Suprapubic skin (tissue), 4 donors: Measurements from ENCODE around the gene PRKN. TPM values are rescaled to one million over a fixed set of nuclear protein-coding genes. Genes with fewer than 3 reads are reported as not detected.

Source experiments
- DNase-seq, 2 donors: peaks; one replicate each; pipeline ENCODE4 v3.0.0-alpha.2; 2019; ENCODE audit warnings: low spot score in 2 of 2
- H3K27ac ChIP-seq: fragments of 200-600 bp; sonication (generic); one replicate; pipeline ENCODE4 v1.5.1; 2019
- H3K27me3 ChIP-seq: fragments of 200-600 bp; sonication (generic); one replicate; pipeline ENCODE4 v1.5.1; 2019
- H3K36me3 ChIP-seq: fragments of 200-600 bp; sonication (generic); one replicate; pipeline ENCODE4 v1.5.1; 2019
- H3K4me1 ChIP-seq: fragments of 200-600 bp; sonication (generic); one replicate; pipeline ENCODE4 v1.5.1; 2019
- H3K4me3 ChIP-seq: fragments of 200-600 bp; sonication (generic); one replicate; pipeline ENCODE4 v1.5.1; 2019; ENCODE audit warnings: mild to moderate bottlenecking
- H3K9me3 ChIP-seq: fragments of 200-600 bp; sonication (generic); one replicate; pipeline ENCODE4 v1.5.1; 2019
- EP300 ChIP-seq: sonication (generic); formaldehyde crosslinking; IDR thresholded peaks from one replicate; pipeline ENCODE4 v1.6.1; 2017; ENCODE audit warnings: antibody characterized with exemption
- POLR2A ChIP-seq, 2 donors: fragments of 450-650 bp; IDR thresholded peaks; one replicate each; pipeline ENCODE4 v1.6.1; 2017; ENCODE audit warnings: antibody characterized with exemption in 2 of 2, mild to moderate bottlenecking in 2 of 2, moderate library complexity in 2 of 2
- POLR2AphosphoS5 ChIP-seq, 3 donors: sonication (generic); formaldehyde crosslinking; IDR thresholded peaks; one replicate each; pipeline ENCODE4 v1.6.1; 2017; ENCODE audit warnings: antibody characterized with exemption in 3 of 3
- WGBS: methylation state at CpG from one replicate; pipeline ENCODE4 v1.1.5; 2018; 5-methylcytosine and 5-hydroxymethylcytosine counted together
- total RNA-seq, 4 donors: library from RNA; depleted of rRNA; stranded (reverse); fragments of >200 nt; gene quantifications; one replicate each; pipeline ENCODE4 v1.1.0, GENCODE V29; 2016
- TF ChIP-seq, protein P1 (sequence below), 2 donors: fragments of 200-600 bp in 1 of 2; fragments of 450-650 bp in 1 of 2; sonication (generic) in 1 of 2; IDR thresholded peaks; one replicate each; pipeline ENCODE4 v1.5.1; 2016 to 2019; ENCODE audit warnings: antibody characterized with exemption in 2 of 2, mild to moderate bottlenecking in 1 of 2, moderate library complexity in 1 of 2

PRKN gene
- total RNA-seq, 4 donors from 2014 or later = 7.2 to 22.8 (median 14.4) TPM

DNA sequence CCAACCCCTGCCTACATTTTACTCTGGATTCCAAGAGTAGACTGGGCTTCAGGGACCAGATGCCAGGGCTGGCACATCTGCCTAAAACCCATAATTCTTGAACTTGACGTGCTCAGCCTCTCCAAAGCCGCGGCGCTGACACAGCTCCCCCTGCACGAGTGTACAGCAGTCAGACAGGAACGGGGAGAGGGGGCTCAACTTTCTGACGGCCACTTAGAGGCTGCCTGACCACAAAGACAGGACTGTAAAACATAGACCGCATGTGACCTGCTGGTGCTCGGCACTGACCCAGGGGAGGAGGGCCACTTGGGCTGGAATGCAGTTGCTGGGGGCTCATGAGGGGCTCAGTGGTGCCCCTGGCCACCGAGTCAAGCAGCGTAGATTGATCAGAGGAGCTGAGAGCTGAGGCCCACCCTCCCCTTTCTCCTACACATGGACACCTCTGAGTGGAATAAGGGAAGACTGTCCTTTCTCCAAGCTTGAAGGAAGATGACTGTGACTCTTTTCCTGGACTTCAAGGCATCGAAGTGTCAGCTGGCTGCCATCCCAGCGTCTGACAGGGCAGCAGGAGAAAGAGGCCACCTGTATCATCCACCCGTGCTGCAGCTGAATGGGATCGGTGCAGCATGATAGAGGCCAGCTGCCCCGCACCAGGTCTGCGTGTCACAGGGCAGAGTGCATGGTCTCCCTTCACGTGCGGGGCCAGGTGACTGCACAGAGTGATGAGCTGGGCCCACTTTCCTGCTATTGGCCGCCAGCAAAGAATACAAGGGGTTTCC is 1282.4 kb downstream of the PRKN start:
- Histone ChIP-seq H3K27ac (no peak overlapping the region), H3K4me1 (peaks cover 12% of the 10 kb centered on the region), H3K27me3 (no peaks in the 10 kb centered on the region), H3K36me3 (no peaks in the 10 kb centered on the region), H3K4me3 (no peak overlapping the region), H3K9me3 (no peaks in the 10 kb centered on the region)
- TF ChIP-seq POLR2AphosphoS5 (IDR thresholded peaks at IDR 0.05) = no peak
- TF ChIP-seq EP300 = no peak
- TF ChIP-seq, protein P1, sequence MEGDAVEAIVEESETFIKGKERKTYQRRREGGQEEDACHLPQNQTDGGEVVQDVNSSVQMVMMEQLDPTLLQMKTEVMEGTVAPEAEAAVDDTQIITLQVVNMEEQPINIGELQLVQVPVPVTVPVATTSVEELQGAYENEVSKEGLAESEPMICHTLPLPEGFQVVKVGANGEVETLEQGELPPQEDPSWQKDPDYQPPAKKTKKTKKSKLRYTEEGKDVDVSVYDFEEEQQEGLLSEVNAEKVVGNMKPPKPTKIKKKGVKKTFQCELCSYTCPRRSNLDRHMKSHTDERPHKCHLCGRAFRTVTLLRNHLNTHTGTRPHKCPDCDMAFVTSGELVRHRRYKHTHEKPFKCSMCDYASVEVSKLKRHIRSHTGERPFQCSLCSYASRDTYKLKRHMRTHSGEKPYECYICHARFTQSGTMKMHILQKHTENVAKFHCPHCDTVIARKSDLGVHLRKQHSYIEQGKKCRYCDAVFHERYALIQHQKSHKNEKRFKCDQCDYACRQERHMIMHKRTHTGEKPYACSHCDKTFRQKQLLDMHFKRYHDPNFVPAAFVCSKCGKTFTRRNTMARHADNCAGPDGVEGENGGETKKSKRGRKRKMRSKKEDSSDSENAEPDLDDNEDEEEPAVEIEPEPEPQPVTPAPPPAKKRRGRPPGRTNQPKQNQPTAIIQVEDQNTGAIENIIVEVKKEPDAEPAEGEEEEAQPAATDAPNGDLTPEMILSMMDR (IDR thresholded peaks at IDR 0.05) = no peak
- no peak for TF ChIP-seq POLR2A (IDR thresholded peaks at IDR 0.05)
- 55% methylated on average over 16 of the region's 20 CpGs for WGBS
- DNase-seq = no peak

DNA sequence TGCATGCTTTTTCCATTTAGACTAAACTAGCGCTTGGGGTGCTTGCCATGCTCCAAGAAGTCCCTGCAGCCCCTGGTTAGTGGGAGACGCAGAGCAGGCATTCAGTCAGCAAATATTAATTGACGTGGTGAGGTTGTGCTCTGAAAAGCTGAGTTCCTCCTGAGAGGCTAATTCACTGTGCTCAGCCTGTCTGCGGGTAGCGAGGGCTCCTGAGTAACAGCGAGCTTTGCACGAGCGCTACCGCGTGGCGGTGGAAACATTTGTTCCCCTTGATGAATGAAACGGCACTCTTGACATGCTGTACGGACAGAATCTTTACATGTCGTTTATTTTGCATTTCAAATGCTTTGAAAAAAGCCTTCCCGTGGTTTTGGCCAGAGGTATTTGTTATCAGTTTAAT is 1283.1 kb downstream of the PRKN start:
- Histone ChIP-seq H3K27ac (no peak overlapping the region), H3K4me1 (peaks cover 13% of the 10 kb centered on the region), H3K36me3 (no peaks in the 10 kb centered on the region), H3K27me3 (no peaks in the 10 kb centered on the region), H3K4me3 (no peak overlapping the region), H3K9me3 (no peaks in the 10 kb centered on the region)
- whole genome bisulfite sequencing = 50% methylated on average over 15 of the region's 15 CpGs
- TF ChIP-seq POLR2AphosphoS5 (IDR thresholded peaks at IDR 0.05) (no peak), POLR2A (IDR thresholded peaks at IDR 0.05) (no peak), EP300 (no peak)
- TF ChIP-seq, protein P1 (IDR thresholded peaks at IDR 0.05) = no peak
- DNase-seq = no peak

DNA sequence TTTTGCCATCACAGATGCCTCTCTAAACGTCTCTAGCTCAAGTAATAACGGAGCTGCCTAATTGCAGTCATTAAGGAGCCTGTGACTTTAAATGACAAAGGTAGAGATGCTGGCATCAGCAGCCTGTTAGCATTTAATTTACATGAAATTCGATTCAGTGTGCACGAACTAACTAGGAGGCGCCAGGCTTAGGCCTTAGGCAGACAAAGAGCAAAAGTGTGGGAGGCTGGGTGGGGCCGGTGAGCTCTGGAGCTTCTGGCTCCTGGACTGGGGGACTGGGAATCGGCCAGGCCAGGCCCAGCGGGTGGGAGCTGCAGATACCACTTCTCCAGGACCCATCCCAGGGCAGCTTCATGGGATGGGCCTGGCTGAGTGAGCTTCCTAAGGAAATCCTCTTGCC is 1283.7 kb downstream of the PRKN start:
- no peaks in the 10 kb centered on the region for H3K9me3 ChIP-seq
- DNase-seq = no peak
- H3K4me1 ChIP-seq = peaks cover 17% of the 10 kb centered on the region
- no peak overlapping the region for H3K27ac ChIP-seq
- no peaks in the 10 kb centered on the region for H3K27me3 ChIP-seq
- no peak for TF ChIP-seq POLR2AphosphoS5 (IDR thresholded peaks at IDR 0.05)
- no peak for TF ChIP-seq EP300
- TF ChIP-seq POLR2A (IDR thresholded peaks at IDR 0.05) = no peak
- TF ChIP-seq, protein P1 (IDR thresholded peaks at IDR 0.05) = no peak
- no peak overlapping the region for H3K4me3 ChIP-seq
- no peaks in the 10 kb centered on the region for H3K36me3 ChIP-seq
- WGBS = 42% methylated on average over 8 of the region's 8 CpGs

DNA sequence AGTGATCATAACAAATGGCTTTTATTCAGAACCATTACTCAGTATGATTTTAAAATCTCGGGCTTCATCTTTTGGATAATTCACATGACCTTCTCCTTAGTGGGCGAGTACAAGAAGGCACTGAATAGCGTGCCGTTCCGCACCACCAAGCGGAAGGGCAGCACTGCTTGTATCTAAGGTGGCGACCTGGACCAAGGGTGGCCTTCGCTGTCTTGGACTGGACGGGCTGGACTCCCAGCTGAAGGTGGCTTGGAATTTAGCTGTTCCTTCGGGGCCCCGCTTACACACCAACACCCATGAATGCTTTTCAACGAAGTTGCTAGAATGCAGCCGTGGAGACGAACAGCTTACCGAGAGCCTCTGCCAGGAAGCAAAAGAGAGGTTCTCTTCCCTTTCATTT is 1285.1 kb downstream of the PRKN start:
- no peak overlapping the region for H3K27ac ChIP-seq
- H3K27me3 ChIP-seq = no peaks in the 10 kb centered on the region
- no peaks in the 10 kb centered on the region for H3K36me3 ChIP-seq
- WGBS = 91% methylated on average over 15 of the region's 15 CpGs
- H3K4me1 ChIP-seq = peaks cover 17% of the 10 kb centered on the region
- DNase-seq = no peak
- H3K4me3 ChIP-seq = no peak overlapping the region
- TF ChIP-seq EP300 (no peak), POLR2AphosphoS5 (IDR thresholded peaks at IDR 0.05) (no peak), POLR2A (IDR thresholded peaks at IDR 0.05) (no peak)
- TF ChIP-seq, protein P1 (IDR thresholded peaks at IDR 0.05) = no peak
- no peaks in the 10 kb centered on the region for H3K9me3 ChIP-seq

DNA sequence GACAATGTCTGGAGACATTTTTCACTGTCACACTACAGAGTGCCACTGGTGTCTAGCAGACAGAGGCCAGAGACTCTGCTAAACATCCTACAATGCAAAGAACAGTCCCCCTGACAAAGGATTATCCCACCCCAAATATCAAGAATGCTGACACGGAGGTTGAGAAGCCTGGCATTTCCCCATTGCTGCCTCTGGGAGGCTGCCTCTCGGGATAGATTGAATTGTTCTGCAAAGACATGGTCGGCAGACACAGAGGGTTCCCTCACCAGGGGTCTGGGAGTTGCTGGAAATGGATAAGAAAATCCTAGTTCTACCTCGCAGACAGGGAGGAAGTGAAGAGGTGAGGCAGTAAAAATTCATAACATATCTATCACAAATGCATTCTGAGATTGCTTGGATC is 1287.3 kb downstream of the PRKN start:
- WGBS = 92% methylated on average over 4 of the region's 4 CpGs
- Histone ChIP-seq H3K27ac (no peak overlapping the region), H3K9me3 (no peaks in the 10 kb centered on the region), H3K4me3 (no peak overlapping the region), H3K27me3 (no peaks in the 10 kb centered on the region), H3K4me1 (peaks cover 22% of the 10 kb centered on the region), H3K36me3 (no peaks in the 10 kb centered on the region)
- DNase-seq = no peak
- TF ChIP-seq EP300 (no peak), POLR2A (IDR thresholded peaks at IDR 0.05) (no peak)
